A673 (cell line): ENCODE measurements around the gene GRIP1. TPM values are rescaled to one million over a fixed set of nuclear protein-coding genes. Genes with fewer than 3 reads are reported as not detected.

Experiments
- BruUV-seq: library from RNA; stranded (reverse); fragments of 400-500 nt; replicated peaks from 2 replicates; lab custom pipeline; 2021; lab: Mats Ljungman, UMichigan
- CTCF ChIA-PET: fragments of 300-600 bp; sonication (Branson Sonifier 250); formaldehyde crosslinking; loops from one replicate; lab custom pipeline; 2022; ENCODE audit warnings: antibody characterized with exemption; lab: Charles Lee
- POLR2A ChIA-PET: fragments of 300-600 bp; sonication (Branson Sonifier 250); formaldehyde crosslinking; loops from one replicate; lab custom pipeline; 2022; ENCODE audit warnings: antibody characterized with exemption; ENCODE audit not compliant: low non-redundant PET; lab: Charles Lee
- DNase-seq: peaks from one replicate; pipeline ENCODE4 v3.0.0-alpha.2; 2015; ENCODE audit warnings: low spot score
- H3K27ac ChIP-seq: fragments of 200-600 bp; sonication (generic); 2 replicates; pipeline ENCODE4 v1.5.1; 2016; ENCODE audit warnings: mixed run types, low read depth, mild to moderate bottlenecking, mixed read lengths, antibody characterized with exemption, low read length; ENCODE audit not compliant: poor library complexity, severe bottlenecking
- H3K27me3 ChIP-seq: fragments of 200-600 bp; sonication (generic); replicated peaks from 2 replicates; pipeline ENCODE4 v1.6.1; 2017; ENCODE audit warnings: mixed run types, low read depth, mild to moderate bottlenecking, mixed read lengths, antibody characterized with exemption, low read length; ENCODE audit not compliant: insufficient read depth, poor library complexity
- H3K36me3 ChIP-seq: fragments of 200-600 bp; sonication (generic); 2 replicates; pipeline ENCODE4 v1.6.1; 2016; ENCODE audit warnings: mixed run types, mild to moderate bottlenecking, mixed read lengths, antibody characterized with exemption, low read length; ENCODE audit not compliant: insufficient read depth, poor library complexity, severe bottlenecking
- H3K4me1 ChIP-seq: fragments of 200-600 bp; sonication (generic); 2 replicates; pipeline ENCODE4 v1.6.1; 2017; ENCODE audit warnings: mixed run types, mild to moderate bottlenecking, mixed read lengths, antibody characterized with exemption, low read length; ENCODE audit not compliant: insufficient read depth, poor library complexity, severe bottlenecking
- H3K4me3 ChIP-seq: fragments of 200-600 bp; sonication (generic); 2 replicates; pipeline ENCODE4 v1.5.1; 2016; ENCODE audit warnings: low read depth, mixed run types, mild to moderate bottlenecking, mixed read lengths, low read length; ENCODE audit not compliant: poor library complexity, severe bottlenecking
- H3K9me3 ChIP-seq: fragments of 200-600 bp; sonication (generic); 2 replicates; pipeline ENCODE4 v1.6.1; 2016; ENCODE audit warnings: mixed run types, low read depth, mild to moderate bottlenecking, mixed read lengths, antibody characterized with exemption, low read length; ENCODE audit not compliant: poor library complexity, severe bottlenecking
- EZH2 ChIP-seq: fragments of 200-600 bp; sonication (generic); IDR thresholded peaks from 2 replicates; pipeline ENCODE4 v1.6.1; 2017; ENCODE audit warnings: borderline replicate concordance, low read depth, mild to moderate bottlenecking, mixed read lengths, antibody characterized with exemption, low read length; ENCODE audit not compliant: poor library complexity, severe bottlenecking
- intact Hi-C: fragments of 100-400 bp; cut with micrococcal nuclease; formaldehyde crosslinking; loops from one replicate; pipeline ENCODE4 v1.10.0; 2022; ENCODE audit not compliant: unreplicated experiment
- total RNA-seq: library from RNA; stranded (reverse); gene quantifications from 2 replicates; pipeline ENCODE4 v1.2.3, GENCODE V29; 2021
- TF ChIP-seq, protein P1 (sequence below): fragments of 300-800, 200-600 bp; sonication (generic); conservative IDR thresholded peaks from 2 replicates; pipeline ENCODE4 v1.5.1; 2017; ENCODE audit warnings: low read depth, mild to moderate bottlenecking, antibody characterized with exemption, low read length, moderate library complexity, mixed read lengths

Gene GRIP1
- total RNA-seq, 1 experiment from 2014 or later = 3.6 TPM

DNA sequence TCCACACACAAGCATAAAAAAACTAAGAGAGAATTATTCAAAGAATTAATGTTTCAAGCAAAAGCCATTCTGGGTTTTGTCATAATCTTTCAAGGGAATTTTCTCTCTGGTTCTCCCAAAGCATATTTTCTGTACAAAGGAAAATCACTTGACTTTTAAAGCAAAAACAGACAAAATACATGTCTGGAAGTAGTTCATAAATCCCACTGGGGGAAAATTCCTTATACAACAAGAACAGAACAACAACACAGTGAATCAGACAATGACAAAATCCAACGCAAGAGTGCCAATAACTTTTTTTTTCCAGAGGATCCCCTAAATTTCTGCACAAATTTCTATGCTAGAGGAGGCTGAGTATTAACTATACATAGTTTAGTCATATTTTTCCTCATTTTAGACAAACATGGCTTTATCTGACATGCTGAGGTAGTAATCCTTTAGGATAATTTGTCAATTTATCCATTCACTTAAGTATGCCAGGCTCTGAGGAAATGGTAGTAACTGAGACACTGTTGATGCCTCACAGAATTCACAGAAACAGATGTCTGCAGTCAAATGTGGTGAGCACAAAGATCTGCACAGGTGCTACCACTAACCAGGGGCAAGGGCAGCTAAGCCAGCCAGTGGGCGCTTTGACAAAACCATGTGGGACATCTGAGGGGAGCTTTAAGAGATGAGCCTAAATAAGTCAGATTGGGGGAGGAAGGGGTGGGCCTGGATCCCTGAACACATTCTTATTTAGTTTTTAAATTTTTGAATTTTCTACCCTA lies 38.0 kb downstream of the GRIP1 start:
- POLR2A ChIA-PET = no interaction called here
- no peaks in the 10 kb centered on the region for H3K36me3 ChIP-seq

DNA sequence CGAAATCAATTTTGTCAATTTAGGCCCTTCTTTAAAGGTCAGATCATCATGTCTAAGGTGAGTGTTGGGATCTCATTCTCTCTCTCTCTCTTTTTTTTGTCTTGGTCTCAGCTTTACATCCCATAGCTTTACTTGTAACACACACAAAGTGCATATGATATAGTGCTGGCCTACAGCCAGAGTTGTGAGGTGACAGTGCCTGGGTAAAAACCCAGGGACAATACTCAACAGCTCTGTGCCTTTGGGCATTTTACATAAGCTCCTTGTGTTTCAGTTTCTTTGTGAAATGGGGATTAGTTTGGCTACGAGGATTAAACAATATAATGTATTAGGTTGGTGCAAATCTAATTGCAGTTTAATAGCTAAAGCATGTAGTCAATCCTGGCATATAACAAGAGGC lies 40.2 kb downstream of the GRIP1 start:
- H3K27me3 ChIP-seq = peaks cover 69% of the 10 kb centered on the region
- TF ChIP-seq, protein P1, sequence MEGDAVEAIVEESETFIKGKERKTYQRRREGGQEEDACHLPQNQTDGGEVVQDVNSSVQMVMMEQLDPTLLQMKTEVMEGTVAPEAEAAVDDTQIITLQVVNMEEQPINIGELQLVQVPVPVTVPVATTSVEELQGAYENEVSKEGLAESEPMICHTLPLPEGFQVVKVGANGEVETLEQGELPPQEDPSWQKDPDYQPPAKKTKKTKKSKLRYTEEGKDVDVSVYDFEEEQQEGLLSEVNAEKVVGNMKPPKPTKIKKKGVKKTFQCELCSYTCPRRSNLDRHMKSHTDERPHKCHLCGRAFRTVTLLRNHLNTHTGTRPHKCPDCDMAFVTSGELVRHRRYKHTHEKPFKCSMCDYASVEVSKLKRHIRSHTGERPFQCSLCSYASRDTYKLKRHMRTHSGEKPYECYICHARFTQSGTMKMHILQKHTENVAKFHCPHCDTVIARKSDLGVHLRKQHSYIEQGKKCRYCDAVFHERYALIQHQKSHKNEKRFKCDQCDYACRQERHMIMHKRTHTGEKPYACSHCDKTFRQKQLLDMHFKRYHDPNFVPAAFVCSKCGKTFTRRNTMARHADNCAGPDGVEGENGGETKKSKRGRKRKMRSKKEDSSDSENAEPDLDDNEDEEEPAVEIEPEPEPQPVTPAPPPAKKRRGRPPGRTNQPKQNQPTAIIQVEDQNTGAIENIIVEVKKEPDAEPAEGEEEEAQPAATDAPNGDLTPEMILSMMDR = no peak
- no peak for TF ChIP-seq EZH2
- POLR2A ChIA-PET = no interaction called here
- no peaks in the 10 kb centered on the region for H3K36me3 ChIP-seq
- BruUV-seq = no TSS peak
- no peak for DNase-seq
- no peak overlapping the region for H3K4me3 ChIP-seq
- no peak overlapping the region for H3K27ac ChIP-seq
- H3K4me1 ChIP-seq = no peaks in the 10 kb centered on the region
- intact Hi-C loops = no loop called here
- CTCF ChIA-PET = no interaction called here
- H3K9me3 ChIP-seq = no peaks in the 10 kb centered on the region

More for the DNA sequence above, 38.0 kb downstream of the GRIP1 start:
- no peak for DNase-seq
- CTCF ChIA-PET = no interaction called here
- BruUV-seq = no TSS peak
- peaks cover 53% of the 10 kb centered on the region for H3K27me3 ChIP-seq
- intact Hi-C loops = no loop called here
- no peak overlapping the region for H3K27ac ChIP-seq
- TF ChIP-seq EZH2 = no peak
- TF ChIP-seq, protein P1 = no peak
- H3K9me3 ChIP-seq = no peaks in the 10 kb centered on the region
- no peak overlapping the region for H3K4me3 ChIP-seq
- H3K4me1 ChIP-seq = no peaks in the 10 kb centered on the region

DNA sequence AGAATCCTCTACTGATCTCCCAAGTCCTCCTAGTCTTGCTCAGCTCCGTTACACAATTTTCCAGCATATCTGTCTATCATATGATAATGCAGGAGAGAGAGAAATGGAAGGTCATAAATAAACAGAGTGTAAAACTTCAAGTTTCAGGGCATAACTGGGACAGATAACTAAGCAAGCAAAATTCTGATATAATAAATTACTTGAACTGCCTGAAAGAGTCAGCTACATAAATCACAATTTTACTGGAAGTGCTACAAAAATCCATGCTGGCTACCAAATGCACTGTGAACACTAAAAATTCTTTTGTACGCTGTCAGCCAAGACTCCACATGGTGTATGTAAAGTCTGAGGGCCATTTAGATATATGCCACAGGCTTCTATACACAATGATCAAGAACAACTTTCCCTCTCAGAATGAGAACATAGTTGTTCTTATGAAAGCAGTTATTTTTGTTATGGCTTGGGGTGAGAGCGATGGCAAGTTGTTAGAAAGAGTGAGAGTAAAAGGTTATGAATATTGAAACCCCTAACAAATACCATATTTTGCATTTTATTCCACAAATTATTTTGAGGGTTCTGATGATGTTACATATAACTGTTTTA lies 41.1 kb downstream of the GRIP1 start:
- no peak for DNase-seq
- no peak for TF ChIP-seq EZH2
- TF ChIP-seq, protein P1 = no peak
- Histone ChIP-seq H3K27ac (no peak overlapping the region), H3K27me3 (peaks cover 68% of the 10 kb centered on the region), H3K4me1 (no peaks in the 10 kb centered on the region), H3K36me3 (no peaks in the 10 kb centered on the region), H3K9me3 (no peaks in the 10 kb centered on the region), H3K4me3 (no peak overlapping the region)
- BruUV-seq = no TSS peak
- ChIA-PET POLR2A (no interaction called here), CTCF (no interaction called here)
- intact Hi-C loops = no loop called here
